Mucosa of descending colon (tissue), 3 donors: ENCODE results near the gene FBLN2. TPM values are rescaled to one million over a fixed set of nuclear protein-coding genes. Genes with fewer than 3 reads are reported as not detected.
"Not testable (repeated sequence)": the region's sequence is repeated elsewhere in the genome, so short reads cannot be mapped to it uniquely, and the experiment has no call there.

Experiments
- ATAC-seq: fragments of 200-7000 bp; cut with Tn5 transposase; one replicate; pipeline ENCODE4 v1.9.1; 2020; ENCODE audit warnings: mild to moderate bottlenecking, moderate library complexity
- DNase-seq, 3 donors: peaks; one replicate each; pipeline ENCODE4 v3.0.0-alpha.2; 2020
- H3K36me3 ChIP-seq: fragments of 200-600 bp; one replicate; pipeline ENCODE4 v1.8.0; 2021; ENCODE audit warnings: low read depth, mild to moderate bottlenecking
- H3K4me1 ChIP-seq: fragments of 200-600 bp; one replicate; pipeline ENCODE4 v1.8.0; 2021; ENCODE audit warnings: low read depth, mild to moderate bottlenecking
- H3K4me3 ChIP-seq: fragments of 200-600 bp; one replicate; pipeline ENCODE4 v1.8.0; 2021; ENCODE audit warnings: mild to moderate bottlenecking
- H3K9me3 ChIP-seq: fragments of 200-600 bp; one replicate; pipeline ENCODE4 v1.8.0; 2021; ENCODE audit warnings: mild to moderate bottlenecking
- intact Hi-C, 2 donors: fragments of 100-400 bp; cut with DNase I in 1 of 2; cut with micrococcal nuclease in 1 of 2; formaldehyde crosslinking; loops; one replicate each; pipeline versions ENCODE4 v1.11.0 to v1.11.1; 2022; cut with DNase I, micrococcal nuclease
- total RNA-seq, 3 donors: library from RNA; stranded (reverse); fragmentation: NEBNext Ultra II Directional in 2 of 3; extraction: Animal tissue kit (Norgen Biotek cat#: 25700) in 2 of 3; gene quantifications; one replicate each; pipeline versions ENCODE4 v1.2.1 to v1.2.4, GENCODE V29; 2021 to 2023
- TF ChIP-seq, protein P1 (sequence below): fragments of 200-600 bp; IDR thresholded peaks from one replicate; pipeline ENCODE4 v1.8.0; 2022; ENCODE audit warnings: antibody characterized with exemption, mild to moderate bottlenecking
- donor health status: DM: no; HTN: no; CAD: no; lungs with moderate emphysema.
- donor health status: DM: no; HTN: no; CAD: no.
- donor health status: DM: no; HTN: yes; CAD: no.

FBLN2 gene
- total RNA-seq, 3 donors from 2014 or later: 10.2 to 48.9 (median 30.5) TPM

DNA sequence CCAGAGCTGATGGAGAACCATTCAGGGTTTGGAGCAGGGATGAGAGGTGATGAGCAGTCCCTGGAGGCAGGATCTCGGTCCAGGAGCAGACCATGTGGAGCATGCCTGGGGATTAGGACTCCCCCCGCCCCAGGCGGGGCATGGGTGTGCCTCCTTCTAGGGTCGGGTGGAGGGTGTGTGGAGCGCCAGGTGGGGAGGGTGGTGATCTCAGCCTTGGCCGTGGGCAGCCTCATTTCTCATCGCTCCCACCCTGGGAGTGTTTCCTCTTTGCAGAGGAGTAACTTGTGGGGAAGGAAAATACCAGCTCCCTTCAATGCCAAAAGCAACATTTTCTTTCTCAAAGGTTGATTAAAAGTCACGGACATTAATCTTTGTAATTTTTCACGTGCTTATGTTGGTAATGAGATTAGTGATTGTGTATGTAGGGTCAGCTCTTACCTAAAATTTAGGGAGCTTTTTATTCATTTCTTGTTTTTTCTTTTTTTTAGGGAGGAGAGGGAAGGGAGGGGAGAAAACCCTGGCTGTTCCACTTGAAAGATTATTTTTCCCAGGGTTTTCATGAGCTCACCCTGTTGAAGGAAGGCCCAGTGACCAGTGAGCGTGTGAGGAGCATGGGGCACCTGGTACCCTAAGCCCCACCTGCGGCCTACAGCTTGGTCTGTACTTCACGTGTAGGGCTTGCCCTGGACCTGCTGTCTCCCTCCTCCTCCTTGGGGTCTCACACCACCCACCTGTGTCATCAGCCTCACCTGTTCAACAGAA, 11.0 kb downstream of the FBLN2 start:
- ATAC-seq: no peak
- intact Hi-C loops: no loop called here

GRCh38 chr3:13561376-13561775, 12.5 kb downstream of the FBLN2 start:
- Histone ChIP-seq H3K4me3 (no peak overlapping the region), H3K36me3 (no peaks in the 10 kb centered on the region), H3K4me1 (no peaks in the 10 kb centered on the region), H3K9me3 (no peaks in the 10 kb centered on the region)
- intact Hi-C loops: no loop called here
- no peak for ATAC-seq
- TF ChIP-seq, protein P1, sequence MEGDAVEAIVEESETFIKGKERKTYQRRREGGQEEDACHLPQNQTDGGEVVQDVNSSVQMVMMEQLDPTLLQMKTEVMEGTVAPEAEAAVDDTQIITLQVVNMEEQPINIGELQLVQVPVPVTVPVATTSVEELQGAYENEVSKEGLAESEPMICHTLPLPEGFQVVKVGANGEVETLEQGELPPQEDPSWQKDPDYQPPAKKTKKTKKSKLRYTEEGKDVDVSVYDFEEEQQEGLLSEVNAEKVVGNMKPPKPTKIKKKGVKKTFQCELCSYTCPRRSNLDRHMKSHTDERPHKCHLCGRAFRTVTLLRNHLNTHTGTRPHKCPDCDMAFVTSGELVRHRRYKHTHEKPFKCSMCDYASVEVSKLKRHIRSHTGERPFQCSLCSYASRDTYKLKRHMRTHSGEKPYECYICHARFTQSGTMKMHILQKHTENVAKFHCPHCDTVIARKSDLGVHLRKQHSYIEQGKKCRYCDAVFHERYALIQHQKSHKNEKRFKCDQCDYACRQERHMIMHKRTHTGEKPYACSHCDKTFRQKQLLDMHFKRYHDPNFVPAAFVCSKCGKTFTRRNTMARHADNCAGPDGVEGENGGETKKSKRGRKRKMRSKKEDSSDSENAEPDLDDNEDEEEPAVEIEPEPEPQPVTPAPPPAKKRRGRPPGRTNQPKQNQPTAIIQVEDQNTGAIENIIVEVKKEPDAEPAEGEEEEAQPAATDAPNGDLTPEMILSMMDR: no peak
- no peak for DNase-seq

More for the DNA sequence above, 11.0 kb downstream of the FBLN2 start:
- no peaks in the 10 kb centered on the region for H3K36me3 ChIP-seq
- H3K9me3 ChIP-seq: no peaks in the 10 kb centered on the region
- no peak overlapping the region for H3K4me3 ChIP-seq
- DNase-seq: no peak
- H3K4me1 ChIP-seq: no peaks in the 10 kb centered on the region
- TF ChIP-seq, protein P1: no peak

- Histone ChIP-seq H3K36me3 (no peaks in the 10 kb centered on the region), H3K4me3 (no peak overlapping the region), H3K4me1 (no peaks in the 10 kb centered on the region), H3K9me3 (no peaks in the 10 kb centered on the region)
- intact Hi-C loops: no loop called here
- DNase-seq (no peak), ATAC-seq (no peak)
- TF ChIP-seq, protein P1: no peak
Observed at GRCh38 chr3:13561967-13562366, 13.0 kb downstream of the FBLN2 start.

GRCh38 chr3:13562421-13562820, 13.5 kb downstream of the FBLN2 start:
- H3K36me3 ChIP-seq, ATAC-seq, intact Hi-C loops, H3K4me1 ChIP-seq, H3K9me3 ChIP-seq, H3K4me3 ChIP-seq: not testable (repeated sequence)
- peak in 1 of 3 donors; percentile 15 for DNase-seq

DNA sequence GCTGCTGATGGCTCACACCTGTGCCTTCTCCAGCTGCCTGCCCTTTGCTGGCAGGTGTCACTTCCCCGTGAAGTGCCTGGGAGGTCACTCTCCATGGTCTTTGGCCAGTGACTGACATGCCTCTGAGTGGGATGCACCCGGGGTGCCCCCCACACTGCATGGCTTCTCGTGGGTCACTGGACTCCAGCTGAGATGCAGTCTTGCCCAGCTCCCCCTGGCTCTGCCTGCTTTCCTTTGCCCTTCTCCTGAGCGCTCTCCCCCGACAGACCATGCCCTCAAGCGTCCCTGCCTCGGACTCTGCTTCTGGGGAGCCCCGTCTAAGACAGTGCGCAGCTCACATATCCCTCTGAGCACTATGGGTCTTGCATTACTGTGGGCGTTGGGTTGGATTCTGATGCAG, 14.4 kb downstream of the FBLN2 start:
- TF ChIP-seq, protein P1: no peak
- H3K4me3 ChIP-seq: no peak overlapping the region
- no peaks in the 10 kb centered on the region for H3K4me1 ChIP-seq
- intact Hi-C loops: no loop called here
- H3K36me3 ChIP-seq: no peaks in the 10 kb centered on the region
- DNase-seq (peak in 1 of 3 donors; percentile 29), ATAC-seq (no peak)
- no peaks in the 10 kb centered on the region for H3K9me3 ChIP-seq

GRCh38 chr3:13563911-13564310, 15.0 kb downstream of the FBLN2 start:
- ATAC-seq (no peak), DNase-seq (peak in 1 of 3 donors; percentile 12)
- no peak overlapping the region for H3K4me3 ChIP-seq
- H3K9me3 ChIP-seq: no peaks in the 10 kb centered on the region
- H3K36me3 ChIP-seq: no peaks in the 10 kb centered on the region
- no peaks in the 10 kb centered on the region for H3K4me1 ChIP-seq
- TF ChIP-seq, protein P1: no peak
- intact Hi-C loops: no loop called here
